ENCODE data around the gene RYR1.

The RYR1 gene

DNA sequence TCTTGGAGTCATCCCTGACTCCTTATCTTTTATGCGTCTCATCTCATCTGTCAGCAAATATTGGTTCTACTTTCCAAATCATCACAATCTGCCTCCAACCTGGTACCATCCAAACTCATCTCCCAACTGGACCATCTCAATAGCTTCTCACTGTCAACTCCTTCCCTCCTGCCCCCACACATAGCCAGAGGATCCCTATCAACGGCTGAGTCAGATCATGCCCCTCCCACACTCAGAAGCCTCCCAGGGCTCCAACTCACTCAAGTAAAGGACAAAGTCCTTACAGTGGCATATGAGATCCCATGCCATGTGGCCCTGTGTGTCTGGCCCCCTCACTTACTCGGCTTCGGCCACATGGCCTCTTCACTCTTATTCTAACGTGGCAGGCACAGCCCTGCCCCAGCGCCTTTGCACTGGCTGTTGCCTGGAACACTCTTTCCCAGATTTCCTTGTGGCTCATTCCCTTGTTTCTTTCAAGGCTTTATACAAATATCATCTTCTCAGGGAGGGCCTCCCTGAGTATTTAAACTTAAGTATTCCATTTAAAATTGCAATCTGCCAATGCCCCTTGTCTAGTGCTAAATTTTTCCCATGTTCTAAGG lies 40.7 kb upstream of the RYR1 start:
- Histone ChIP-seq H3K27ac (ENCODE audit: poor library complexity, severe bottlenecking) (no peak overlapping the region), H3K27me3 (ENCODE audit: insufficient read depth, poor library complexity, severe bottlenecking) (no peaks in the 10 kb centered on the region), H3K36me3 (ENCODE audit: low read depth) (peaks cover 13% of the 10 kb centered on the region), H3K4me1 (ENCODE audit: insufficient read depth, poor library complexity, severe bottlenecking) (no peaks in the 10 kb centered on the region), H3K9me3 (ENCODE audit: severe bottlenecking) (no peaks in the 10 kb centered on the region), H3K4me3 (ENCODE audit: severe bottlenecking) (no peak overlapping the region)
- TF ChIP-seq, protein P1, sequence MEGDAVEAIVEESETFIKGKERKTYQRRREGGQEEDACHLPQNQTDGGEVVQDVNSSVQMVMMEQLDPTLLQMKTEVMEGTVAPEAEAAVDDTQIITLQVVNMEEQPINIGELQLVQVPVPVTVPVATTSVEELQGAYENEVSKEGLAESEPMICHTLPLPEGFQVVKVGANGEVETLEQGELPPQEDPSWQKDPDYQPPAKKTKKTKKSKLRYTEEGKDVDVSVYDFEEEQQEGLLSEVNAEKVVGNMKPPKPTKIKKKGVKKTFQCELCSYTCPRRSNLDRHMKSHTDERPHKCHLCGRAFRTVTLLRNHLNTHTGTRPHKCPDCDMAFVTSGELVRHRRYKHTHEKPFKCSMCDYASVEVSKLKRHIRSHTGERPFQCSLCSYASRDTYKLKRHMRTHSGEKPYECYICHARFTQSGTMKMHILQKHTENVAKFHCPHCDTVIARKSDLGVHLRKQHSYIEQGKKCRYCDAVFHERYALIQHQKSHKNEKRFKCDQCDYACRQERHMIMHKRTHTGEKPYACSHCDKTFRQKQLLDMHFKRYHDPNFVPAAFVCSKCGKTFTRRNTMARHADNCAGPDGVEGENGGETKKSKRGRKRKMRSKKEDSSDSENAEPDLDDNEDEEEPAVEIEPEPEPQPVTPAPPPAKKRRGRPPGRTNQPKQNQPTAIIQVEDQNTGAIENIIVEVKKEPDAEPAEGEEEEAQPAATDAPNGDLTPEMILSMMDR (IDR thresholded peaks at IDR 0.05; ENCODE audit: poor library complexity, severe bottlenecking): no peak
- ATAC-seq (ENCODE audit: low read depth) (no peak), DNase-seq (ENCODE audit: low spot score) (no peak)

GRCh38 chr19:38394488-38394887 lies 39.0 kb upstream of the RYR1 start:
- H3K4me1 ChIP-seq (ENCODE audit: insufficient read depth, poor library complexity, severe bottlenecking): no peaks in the 10 kb centered on the region
- DNase-seq (ENCODE audit: low spot score): no peak
- no peaks in the 10 kb centered on the region for H3K9me3 ChIP-seq (ENCODE audit: severe bottlenecking)
- no peaks in the 10 kb centered on the region for H3K27me3 ChIP-seq (ENCODE audit: insufficient read depth, poor library complexity, severe bottlenecking)
- H3K27ac ChIP-seq (ENCODE audit: poor library complexity, severe bottlenecking): no peak overlapping the region
- TF ChIP-seq, protein P1 (IDR thresholded peaks at IDR 0.05; ENCODE audit: poor library complexity, severe bottlenecking): no peak
- no peak overlapping the region for H3K4me3 ChIP-seq (ENCODE audit: severe bottlenecking)
- ATAC-seq (ENCODE audit: low read depth): no peak
- H3K36me3 ChIP-seq (ENCODE audit: low read depth): peaks cover 13% of the 10 kb centered on the region

GRCh38 chr19:38395381-38396114 lies 37.9 kb upstream of the RYR1 start:
- TF ChIP-seq, protein P1 (IDR thresholded peaks at IDR 0.05; ENCODE audit: poor library complexity, severe bottlenecking): no peak
- DNase-seq (ENCODE audit: low spot score): no peak

GRCh38 chr19:38399081-38399480 lies 34.4 kb upstream of the RYR1 start:
- ATAC-seq (ENCODE audit: low read depth) (no peak), DNase-seq (ENCODE audit: low spot score) (no peak)
- H3K36me3 ChIP-seq (ENCODE audit: low read depth): no peaks in the 10 kb centered on the region
- H3K4me3 ChIP-seq (ENCODE audit: severe bottlenecking): no peak overlapping the region
- H3K4me1 ChIP-seq (ENCODE audit: insufficient read depth, poor library complexity, severe bottlenecking): no peaks in the 10 kb centered on the region
- H3K9me3 ChIP-seq (ENCODE audit: severe bottlenecking): no peaks in the 10 kb centered on the region
- TF ChIP-seq, protein P1 (IDR thresholded peaks at IDR 0.05; ENCODE audit: poor library complexity, severe bottlenecking): no peak
- H3K27ac ChIP-seq (ENCODE audit: poor library complexity, severe bottlenecking): no peak overlapping the region
- no peaks in the 10 kb centered on the region for H3K27me3 ChIP-seq (ENCODE audit: insufficient read depth, poor library complexity, severe bottlenecking)

More at GRCh38 chr19:38395381-38396114, 37.9 kb upstream of the RYR1 start:
- ATAC-seq (ENCODE audit: low read depth): no peak
- H3K36me3 ChIP-seq (ENCODE audit: low read depth): peaks cover 13% of the 10 kb centered on the region
- H3K4me3 ChIP-seq (ENCODE audit: severe bottlenecking): no peak overlapping the region
- H3K4me1 ChIP-seq (ENCODE audit: insufficient read depth, poor library complexity, severe bottlenecking): no peaks in the 10 kb centered on the region
- H3K27me3 ChIP-seq (ENCODE audit: insufficient read depth, poor library complexity, severe bottlenecking): no peaks in the 10 kb centered on the region
- H3K9me3 ChIP-seq (ENCODE audit: severe bottlenecking): no peaks in the 10 kb centered on the region
- no peak overlapping the region for H3K27ac ChIP-seq (ENCODE audit: poor library complexity, severe bottlenecking)

GRCh38 chr19:38399537-38399936 lies 34.0 kb upstream of the RYR1 start:
- no peaks in the 10 kb centered on the region for H3K4me1 ChIP-seq (ENCODE audit: insufficient read depth, poor library complexity, severe bottlenecking)
- H3K4me3 ChIP-seq (ENCODE audit: severe bottlenecking): no peak overlapping the region
- TF ChIP-seq, protein P1 (IDR thresholded peaks at IDR 0.05; ENCODE audit: poor library complexity, severe bottlenecking): no peak
- H3K9me3 ChIP-seq (ENCODE audit: severe bottlenecking): no peaks in the 10 kb centered on the region
- no peaks in the 10 kb centered on the region for H3K27me3 ChIP-seq (ENCODE audit: insufficient read depth, poor library complexity, severe bottlenecking)
- no peak overlapping the region for H3K27ac ChIP-seq (ENCODE audit: poor library complexity, severe bottlenecking)
- DNase-seq (ENCODE audit: low spot score) (no peak), ATAC-seq (ENCODE audit: low read depth) (no peak)
- H3K36me3 ChIP-seq (ENCODE audit: low read depth): no peaks in the 10 kb centered on the region
